ENCODE results near the gene OR10A4.
"Not testable (repeated sequence)": the region's sequence is repeated elsewhere in the genome, so short reads cannot be mapped to it uniquely, and the experiment has no call there.

OR10A4 gene

GRCh38 chr11:6876325-6876724 is at the start of gene OR10A4:
TSS of gene OR10A4 (plus strand) at chr11:6876625. CDS start at chr11:6876648, 23 bp downstream.
- no peak for DNase-seq

- DNase-seq, result no peak
Observed at GRCh38 chr11:6828103-6828502, 48.3 kb upstream of the OR10A4 start.

- no peak for DNase-seq
Observed at GRCh38 chr11:6833356-6833755, 43.1 kb upstream of the OR10A4 start.

GRCh38 chr11:6834021-6834420 is 42.4 kb upstream of the OR10A4 start:
- DNase-seq, result no peak

GRCh38 chr11:6841694-6842093 is 34.7 kb upstream of the OR10A4 start:
- DNase-seq, result no peak

GRCh38 chr11:6843670-6844069 is 32.8 kb upstream of the OR10A4 start:
- no peak for DNase-seq

- DNase-seq, result no peak
Observed at GRCh38 chr11:6844356-6844755, 32.1 kb upstream of the OR10A4 start.

- no peak for DNase-seq
Observed at GRCh38 chr11:6845383-6845782, 31.0 kb upstream of the OR10A4 start, which contains the start of gene OR10A5. TSS of gene OR10A5 (plus strand) at chr11:6845683. CDS start at chr11:6845683, 0 bp downstream.

- no peak for DNase-seq
Observed at GRCh38 chr11:6850526-6850925, 25.9 kb upstream of the OR10A4 start.

GRCh38 chr11:6854801-6855200 is 21.6 kb upstream of the OR10A4 start:
- not testable (repeated sequence) for DNase-seq

- DNase-seq, result no peak
Observed at GRCh38 chr11:6855971-6856541, 20.4 kb upstream of the OR10A4 start.

GRCh38 chr11:6856871-6857270 is 19.6 kb upstream of the OR10A4 start:
- no peak for DNase-seq

- no peak for DNase-seq
Observed at GRCh38 chr11:6862961-6863360, 13.5 kb upstream of the OR10A4 start, which contains the start of gene OR10A2. TSS of gene OR10A2 (plus strand) at chr11:6863057. CDS start at chr11:6869755, 6,698 bp downstream.

GRCh38 chr11:6864438-6864837 is 12.0 kb upstream of the OR10A4 start:
- DNase-seq, result no peak

- DNase-seq, result no peak
Observed at GRCh38 chr11:6871278-6871677, 5.1 kb upstream of the OR10A4 start.

GRCh38 chr11:6875761-6876160 is 664 bp upstream of the OR10A4 start:
- DNase-seq, result no peak

- DNase-seq, result no peak
Observed at GRCh38 chr11:6876914-6877313, 489 bp downstream of the OR10A4 start.

- DNase-seq, result no peak
Observed at GRCh38 chr11:6882751-6883150, 6.3 kb downstream of the OR10A4 start.

- not testable (repeated sequence) for DNase-seq
Observed at GRCh38 chr11:6887711-6888110, 11.3 kb downstream of the OR10A4 start.

GRCh38 chr11:6888830-6889229 is 12.4 kb downstream of the OR10A4 start:
- DNase-seq, result no peak

GRCh38 chr11:6889835-6890234 is 13.4 kb downstream of the OR10A4 start:
- DNase-seq, result no peak

- no peak for DNase-seq
Observed at GRCh38 chr11:6892400-6892799, 16.0 kb downstream of the OR10A4 start, which contains the start of gene OR2D2. TSS of gene OR2D2 (minus strand) at chr11:6892500. CDS start at chr11:6892500, 0 bp downstream.

GRCh38 chr11:6894097-6894496 is 17.7 kb downstream of the OR10A4 start:
- DNase-seq, result no peak

- DNase-seq, result no peak
Observed at GRCh38 chr11:6895010-6895409, 18.6 kb downstream of the OR10A4 start.

GRCh38 chr11:6898911-6899310 is 22.5 kb downstream of the OR10A4 start:
- DNase-seq, result no peak

All from NCI-H446 treated with DMSO at 0.1 percent for 48 hours (cell line).